Hepatocyte (in vitro differentiated cells): ENCODE measurements around the gene RCCD1. TPM values are rescaled to one million over a fixed set of nuclear protein-coding genes. Genes with fewer than 3 reads are reported as not detected.
"Not testable (repeated sequence)": the region's sequence is repeated elsewhere in the genome, so short reads cannot be mapped to it uniquely, and the experiment has no call there.

Experiments
- DNase-seq: peaks from one replicate; pipeline ENCODE4 v3.0.0-alpha.2; 2016; ENCODE audit warnings: low spot score
- H2AFZ ChIP-seq: fragments of 200-600 bp; sonication (generic); 2 replicates; pipeline ENCODE4 v1.6.0; 2016; ENCODE audit warnings: antibody characterized with exemption, mild to moderate bottlenecking
- H3K27ac ChIP-seq: fragments of 200-600 bp; sonication (generic); 2 replicates; pipeline ENCODE4 v1.5.1; 2016; ENCODE audit warnings: mild to moderate bottlenecking
- H3K27me3 ChIP-seq: fragments of 200-600 bp; sonication (generic); 2 replicates; pipeline ENCODE4 v1.6.1; 2016
- H3K36me3 ChIP-seq: fragments of 200-600 bp; sonication (generic); replicated peaks from 2 replicates; pipeline ENCODE4 v1.5.1; 2016; ENCODE audit warnings: low read depth; ENCODE audit not compliant: insufficient read depth
- H3K4me1 ChIP-seq: fragments of 200-600 bp; sonication (generic); 2 replicates; pipeline ENCODE4 v1.5.1; 2016; ENCODE audit warnings: mild to moderate bottlenecking, moderate library complexity; ENCODE audit not compliant: insufficient read depth
- H3K4me2 ChIP-seq: fragments of 200-600 bp; sonication (generic); 2 replicates; pipeline ENCODE4 v1.6.0; 2016
- H3K4me3 ChIP-seq: fragments of 200-600 bp; sonication (generic); 2 replicates; pipeline ENCODE4 v1.5.1; 2016; ENCODE audit warnings: mild to moderate bottlenecking
- H3K79me2 ChIP-seq: fragments of 200-600 bp; sonication (generic); 2 replicates; pipeline ENCODE4 v1.6.0; 2017; ENCODE audit warnings: mild to moderate bottlenecking
- H3K9me2 ChIP-seq: fragments of 200-600 bp; sonication (generic); replicated peaks from 2 replicates; pipeline ENCODE4 v1.6.0; 2017; ENCODE audit warnings: mild to moderate bottlenecking; ENCODE audit not compliant: insufficient read depth
- H3K9me3 ChIP-seq: fragments of 200-600 bp; sonication (generic); 2 replicates; pipeline ENCODE4 v1.5.1; 2016; ENCODE audit warnings: low read depth, mild to moderate bottlenecking
- H4K20me1 ChIP-seq: fragments of 200-600 bp; sonication (generic); 2 replicates; pipeline ENCODE4 v1.6.0; 2016; ENCODE audit warnings: mild to moderate bottlenecking; ENCODE audit not compliant: insufficient read depth, poor library complexity, severe bottlenecking
- EZH2 ChIP-seq: fragments of 200-600 bp; sonication (generic); IDR thresholded peaks from 2 replicates; pipeline ENCODE4 v1.6.1; 2016; ENCODE audit warnings: antibody characterized with exemption, mild to moderate bottlenecking, borderline replicate concordance
- EZH2phosphoT487 ChIP-seq: fragments of 200-600 bp; sonication (generic); IDR thresholded peaks from one replicate; pipeline ENCODE4 v1.6.1; 2018; ENCODE audit warnings: antibody characterized with exemption, mild to moderate bottlenecking, low read depth, moderate library complexity; ENCODE audit not compliant: unreplicated experiment, severe bottlenecking
- WGBS: methylation state at CpG from one replicate; pipeline ENCODE4 v1.1.6; 2016; ENCODE audit warnings: low lambda C conversion rate; ENCODE audit errors: missing lambda C conversion rate; 5-methylcytosine and 5-hydroxymethylcytosine counted together
- polyA plus RNA-seq: library from polyadenylated mRNA; unstranded; fragments of >200 nt; fragmentation: Nextera tagmentation; extraction: Ambion mirVana; gene quantifications from 2 replicates; pipeline ENCODE4 v1.2.1, GENCODE V29; 2016
- total RNA-seq: library from RNA; depleted of rRNA; stranded (reverse); fragments of >200 nt; gene quantifications from 2 replicates; pipeline ENCODE4 v1.2.3, GENCODE V29; 2014
- TF ChIP-seq, protein P1 (sequence below): fragments of 200-600 bp; sonication (generic); IDR thresholded peaks from 2 replicates; pipeline ENCODE4 v1.5.1; 2016; ENCODE audit warnings: antibody characterized with exemption, mild to moderate bottlenecking; ENCODE audit not compliant: poor library complexity

RCCD1 gene
- total and polyA plus RNA-seq, 2 experiments from 2014 or later = 9.5 to 11.2 TPM

DNA sequence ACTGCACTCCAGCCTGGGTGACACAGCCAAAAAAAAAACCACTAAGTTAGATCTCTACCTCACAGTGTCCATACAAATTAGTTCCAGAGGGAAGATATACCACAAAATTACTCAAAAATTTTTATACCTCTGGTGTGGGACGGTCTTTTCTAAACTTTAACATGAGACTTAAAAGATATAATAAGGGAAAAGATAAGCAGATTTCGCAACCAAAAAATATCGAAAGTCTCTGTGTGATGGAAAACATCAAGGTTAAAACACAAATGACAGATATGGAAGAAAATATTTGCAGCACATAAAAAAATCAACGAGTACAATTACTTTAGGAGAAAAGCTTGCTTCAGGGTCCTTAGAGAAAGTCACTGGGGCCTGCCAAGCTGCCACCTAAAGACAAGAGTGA, 32.8 kb upstream of the RCCD1 start:
- TF ChIP-seq, protein P1, sequence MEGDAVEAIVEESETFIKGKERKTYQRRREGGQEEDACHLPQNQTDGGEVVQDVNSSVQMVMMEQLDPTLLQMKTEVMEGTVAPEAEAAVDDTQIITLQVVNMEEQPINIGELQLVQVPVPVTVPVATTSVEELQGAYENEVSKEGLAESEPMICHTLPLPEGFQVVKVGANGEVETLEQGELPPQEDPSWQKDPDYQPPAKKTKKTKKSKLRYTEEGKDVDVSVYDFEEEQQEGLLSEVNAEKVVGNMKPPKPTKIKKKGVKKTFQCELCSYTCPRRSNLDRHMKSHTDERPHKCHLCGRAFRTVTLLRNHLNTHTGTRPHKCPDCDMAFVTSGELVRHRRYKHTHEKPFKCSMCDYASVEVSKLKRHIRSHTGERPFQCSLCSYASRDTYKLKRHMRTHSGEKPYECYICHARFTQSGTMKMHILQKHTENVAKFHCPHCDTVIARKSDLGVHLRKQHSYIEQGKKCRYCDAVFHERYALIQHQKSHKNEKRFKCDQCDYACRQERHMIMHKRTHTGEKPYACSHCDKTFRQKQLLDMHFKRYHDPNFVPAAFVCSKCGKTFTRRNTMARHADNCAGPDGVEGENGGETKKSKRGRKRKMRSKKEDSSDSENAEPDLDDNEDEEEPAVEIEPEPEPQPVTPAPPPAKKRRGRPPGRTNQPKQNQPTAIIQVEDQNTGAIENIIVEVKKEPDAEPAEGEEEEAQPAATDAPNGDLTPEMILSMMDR = no peak
- TF ChIP-seq EZH2phosphoT487 (no peak), EZH2 (no peak)
- no peaks in the 10 kb centered on the region for H3K36me3 ChIP-seq
- 94% methylated on average over 4 of the region's 4 CpGs for whole genome bisulfite sequencing

DNA sequence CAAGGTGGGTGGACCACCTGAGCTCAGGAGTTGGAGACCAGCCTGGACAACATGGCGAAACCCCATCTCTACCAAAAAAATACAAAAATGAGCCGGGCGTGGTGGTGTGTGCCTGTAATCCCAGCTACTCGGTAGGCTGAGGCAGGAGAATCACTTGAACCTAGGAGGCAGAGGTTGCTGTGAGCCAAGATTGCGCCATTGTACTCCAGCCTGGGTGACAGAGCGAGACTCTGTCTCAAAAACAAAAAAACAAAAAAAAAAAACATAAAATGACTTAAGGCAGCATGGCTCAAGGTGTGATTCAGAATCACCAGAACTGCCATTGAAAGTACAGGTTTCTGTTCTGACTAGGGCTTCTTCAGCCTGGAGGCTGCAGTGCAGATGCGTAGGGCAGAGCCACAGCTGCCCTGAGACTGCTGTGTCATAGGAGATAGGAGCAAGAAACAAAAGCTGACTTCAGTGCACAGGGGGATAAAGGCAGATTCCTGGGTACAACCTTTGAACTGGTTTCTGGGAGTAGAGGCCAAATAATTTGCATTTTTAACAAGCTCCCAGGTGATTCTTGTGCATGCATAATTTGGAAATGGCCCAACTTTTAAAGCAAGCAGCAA, 31.9 kb upstream of the RCCD1 start:
- H3K4me3 ChIP-seq, DNase-seq, H3K4me1 ChIP-seq, H2AFZ ChIP-seq, H3K36me3 ChIP-seq, H3K9me3 ChIP-seq, H4K20me1 ChIP-seq, H3K4me2 ChIP-seq, H3K27ac ChIP-seq, H3K27me3 ChIP-seq, H3K9me2 ChIP-seq, H3K79me2 ChIP-seq: not testable (repeated sequence)
- WGBS = 96% methylated on average over 7 of the region's 7 CpGs

More for the DNA sequence above, 32.8 kb upstream of the RCCD1 start:
- H4K20me1 ChIP-seq = no peaks in the 10 kb centered on the region
- H3K27me3 ChIP-seq = no peaks in the 10 kb centered on the region
- H3K4me3 ChIP-seq = no peak overlapping the region
- H3K79me2 ChIP-seq = no peaks in the 10 kb centered on the region
- no peak overlapping the region for H3K4me2 ChIP-seq
- H3K27ac ChIP-seq = no peak overlapping the region
- no peak overlapping the region for H2AFZ ChIP-seq
- H3K9me2 ChIP-seq = no peaks in the 10 kb centered on the region
- DNase-seq = no peak
- no peaks in the 10 kb centered on the region for H3K4me1 ChIP-seq
- no peaks in the 10 kb centered on the region for H3K9me3 ChIP-seq

DNA sequence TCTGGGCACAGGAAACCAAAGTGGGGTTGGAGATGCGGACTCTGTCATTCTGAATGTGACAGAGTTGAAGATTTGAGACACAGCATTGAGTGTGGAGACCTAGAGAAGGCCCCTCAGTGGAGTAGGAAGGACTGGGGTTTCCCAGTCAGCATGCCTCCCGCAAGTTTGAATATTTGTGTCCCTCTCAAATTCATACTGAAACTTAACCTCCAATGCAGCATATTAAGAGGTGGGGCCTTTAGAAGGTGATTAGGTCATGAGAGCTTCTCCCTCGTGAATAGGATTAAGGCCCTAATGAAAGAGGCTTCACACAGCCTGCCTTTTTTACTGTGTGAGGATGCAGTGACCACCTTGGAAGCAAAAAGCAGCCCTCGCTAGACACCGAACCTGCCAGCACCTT, 30.3 kb upstream of the RCCD1 start:
- no peak for DNase-seq
- H3K4me3 ChIP-seq = no peak overlapping the region
- no peaks in the 10 kb centered on the region for H3K27me3 ChIP-seq
- H3K79me2 ChIP-seq = no peaks in the 10 kb centered on the region
- H2AFZ ChIP-seq = no peak overlapping the region
- 91% methylated on average over 5 of the region's 5 CpGs for WGBS
- H3K9me3 ChIP-seq = no peaks in the 10 kb centered on the region
- no peaks in the 10 kb centered on the region for H3K9me2 ChIP-seq
- no peaks in the 10 kb centered on the region for H3K4me1 ChIP-seq
- TF ChIP-seq EZH2phosphoT487 = no peak
- TF ChIP-seq EZH2 = no peak
- TF ChIP-seq, protein P1 = no peak
- H3K4me2 ChIP-seq = no peak overlapping the region
- H4K20me1 ChIP-seq = no peaks in the 10 kb centered on the region
- H3K36me3 ChIP-seq = no peaks in the 10 kb centered on the region
- no peak overlapping the region for H3K27ac ChIP-seq

DNA sequence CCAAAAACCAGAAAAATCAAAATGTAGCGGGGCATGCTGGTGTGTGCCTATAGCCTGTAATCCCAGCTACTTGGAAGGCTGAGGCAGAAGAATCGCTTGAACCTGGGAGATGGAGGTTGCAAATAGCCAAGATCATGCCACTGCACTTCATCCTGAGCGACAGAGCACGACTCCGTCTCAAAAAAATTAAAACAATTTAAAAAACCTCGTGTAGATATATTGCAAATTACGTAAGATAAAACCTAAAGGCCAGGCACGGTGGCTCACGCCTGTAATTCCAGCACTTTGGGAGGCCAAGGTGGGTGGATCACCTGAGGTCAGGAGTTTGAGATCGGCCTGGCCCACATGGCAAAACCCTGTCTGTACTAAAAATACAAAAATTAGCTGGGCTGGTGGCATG, 27.9 kb upstream of the RCCD1 start:
- not testable (repeated sequence) for H4K20me1 ChIP-seq, H2AFZ ChIP-seq, H3K4me1 ChIP-seq, DNase-seq, H3K9me3 ChIP-seq, H3K27me3 ChIP-seq, H3K4me3 ChIP-seq, H3K27ac ChIP-seq, H3K9me2 ChIP-seq, H3K36me3 ChIP-seq, H3K79me2 ChIP-seq, H3K4me2 ChIP-seq
- WGBS = 93% methylated on average over 10 of the region's 10 CpGs

DNA sequence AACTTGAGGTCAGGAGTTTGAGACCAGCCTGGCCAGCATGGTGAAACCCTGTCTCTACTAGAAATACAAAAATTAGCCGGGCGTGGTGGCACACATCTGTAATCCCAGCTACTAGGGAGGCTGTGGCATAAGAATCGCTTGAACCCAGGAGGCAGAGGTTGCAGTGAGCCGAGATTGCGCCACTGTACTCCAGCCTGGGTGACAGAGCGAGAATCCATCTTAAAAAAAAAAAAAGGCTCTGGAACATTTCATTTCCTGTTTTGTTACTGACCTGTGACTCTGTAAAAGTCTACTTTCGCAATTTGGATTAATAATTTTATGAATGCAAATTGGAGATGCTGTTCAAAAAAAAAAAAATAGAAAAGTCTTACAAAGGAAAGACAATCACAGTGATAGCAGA, 26.6 kb upstream of the RCCD1 start:
- WGBS = 95% methylated on average over 7 of the region's 7 CpGs
- not testable (repeated sequence) for H3K27ac ChIP-seq, H3K9me2 ChIP-seq

More for the DNA sequence above, 26.6 kb upstream of the RCCD1 start:
- not testable (repeated sequence) for H3K79me2 ChIP-seq, H2AFZ ChIP-seq, H4K20me1 ChIP-seq, DNase-seq, H3K4me3 ChIP-seq, H3K9me3 ChIP-seq, H3K36me3 ChIP-seq, H3K4me1 ChIP-seq, H3K27me3 ChIP-seq, H3K4me2 ChIP-seq
